GM12891 (cell line): Measurements from ENCODE around the gene RPUSD2.

ENCODE experiments used
- DNase-seq: peaks from one replicate; pipeline ENCODE4 v3.0.0; 2011; ENCODE audit warnings: low spot score; ENCODE audit not compliant: insufficient read length
- FAIRE-seq: peaks from 2 replicates; lab custom pipeline; 2011; peaks lifted over from hg19 to GRCh38; lab: Jason Lieb, UNC
- PAX5 ChIP-seq: IDR thresholded peaks from 2 replicates; pipeline ENCODE4 v1.6.1; 2011; ENCODE audit warnings: low read length, moderate library complexity, mild to moderate bottlenecking; ENCODE audit not compliant: insufficient read depth, severe bottlenecking
- POLR2A ChIP-seq: IDR thresholded peaks from 2 replicates; pipeline ENCODE4 v1.6.1; 2011; ENCODE audit warnings: low read depth, low read length, control low read depth
- POLR2AphosphoS5 ChIP-seq: IDR thresholded peaks from 2 replicates; pipeline ENCODE4 v1.6.1; 2011; ENCODE audit warnings: low read depth, low read length, control low read depth
- POU2F2 ChIP-seq: IDR thresholded peaks from 2 replicates; pipeline ENCODE4 v1.6.1; 2011; ENCODE audit warnings: low read depth, mild to moderate bottlenecking, control low read depth, low read length, moderate library complexity
- SPI1 ChIP-seq: IDR thresholded peaks from 2 replicates; pipeline ENCODE4 v1.6.1; 2011; ENCODE audit warnings: low read depth, low read length, control low read depth
- TAF1 ChIP-seq: IDR thresholded peaks from 2 replicates; pipeline ENCODE4 v1.6.1; 2011; ENCODE audit warnings: low read depth, low read length, control low read depth

Gene RPUSD2

DNA sequence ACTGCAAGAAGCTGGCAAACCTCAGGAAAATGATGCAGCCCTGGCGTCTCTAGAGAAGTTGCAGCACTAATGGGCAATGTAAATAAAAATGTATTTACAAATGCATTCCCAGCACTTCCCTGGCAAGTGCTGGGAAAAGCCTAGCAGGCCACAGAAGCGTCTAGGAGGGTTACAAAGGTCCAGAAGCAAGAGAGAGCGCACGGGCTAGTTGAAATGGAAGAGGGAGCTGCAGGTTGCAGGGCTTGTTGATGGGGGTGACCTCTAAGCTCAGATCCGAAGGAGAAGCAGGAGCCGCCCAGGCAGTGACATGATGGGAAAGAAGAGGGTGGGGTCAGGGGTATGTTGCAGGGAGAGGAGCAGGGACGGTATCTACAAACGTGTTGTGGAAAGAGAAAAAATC is 22.3 kb downstream of the RPUSD2 start:
- no peak for TF ChIP-seq TAF1
- TF ChIP-seq PAX5, result no peak
- no peak for TF ChIP-seq POLR2A
- no peak for TF ChIP-seq POU2F2
- no peak for TF ChIP-seq POLR2AphosphoS5
- TF ChIP-seq SPI1, result no peak
- FAIRE-seq (no peak), DNase-seq (no peak)

DNA sequence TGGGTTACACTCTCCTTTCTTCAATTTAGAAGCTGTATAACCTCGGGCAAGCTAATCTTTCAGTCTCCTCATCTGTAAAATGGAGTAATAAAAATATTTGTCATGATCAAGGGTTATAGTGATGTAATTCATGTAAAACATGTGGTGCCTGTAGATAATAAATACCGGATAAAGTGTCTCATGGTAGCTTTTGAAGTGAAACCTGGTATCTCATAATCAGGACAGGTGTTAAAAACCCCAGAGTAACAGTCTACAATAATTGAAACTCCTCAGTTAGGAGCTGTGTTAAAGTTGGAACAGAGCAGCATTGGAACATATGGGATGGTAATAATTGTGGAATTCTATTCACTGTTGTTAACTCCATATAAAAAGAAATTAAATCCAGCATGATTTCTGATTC is 24.1 kb downstream of the RPUSD2 start:
- DNase-seq (no peak), FAIRE-seq (no peak)
- TF ChIP-seq POLR2AphosphoS5, result no peak
- TF ChIP-seq POLR2A, result no peak
- TF ChIP-seq PAX5, result no peak
- TF ChIP-seq TAF1, result no peak
- TF ChIP-seq SPI1, result no peak
- no peak for TF ChIP-seq POU2F2

DNA sequence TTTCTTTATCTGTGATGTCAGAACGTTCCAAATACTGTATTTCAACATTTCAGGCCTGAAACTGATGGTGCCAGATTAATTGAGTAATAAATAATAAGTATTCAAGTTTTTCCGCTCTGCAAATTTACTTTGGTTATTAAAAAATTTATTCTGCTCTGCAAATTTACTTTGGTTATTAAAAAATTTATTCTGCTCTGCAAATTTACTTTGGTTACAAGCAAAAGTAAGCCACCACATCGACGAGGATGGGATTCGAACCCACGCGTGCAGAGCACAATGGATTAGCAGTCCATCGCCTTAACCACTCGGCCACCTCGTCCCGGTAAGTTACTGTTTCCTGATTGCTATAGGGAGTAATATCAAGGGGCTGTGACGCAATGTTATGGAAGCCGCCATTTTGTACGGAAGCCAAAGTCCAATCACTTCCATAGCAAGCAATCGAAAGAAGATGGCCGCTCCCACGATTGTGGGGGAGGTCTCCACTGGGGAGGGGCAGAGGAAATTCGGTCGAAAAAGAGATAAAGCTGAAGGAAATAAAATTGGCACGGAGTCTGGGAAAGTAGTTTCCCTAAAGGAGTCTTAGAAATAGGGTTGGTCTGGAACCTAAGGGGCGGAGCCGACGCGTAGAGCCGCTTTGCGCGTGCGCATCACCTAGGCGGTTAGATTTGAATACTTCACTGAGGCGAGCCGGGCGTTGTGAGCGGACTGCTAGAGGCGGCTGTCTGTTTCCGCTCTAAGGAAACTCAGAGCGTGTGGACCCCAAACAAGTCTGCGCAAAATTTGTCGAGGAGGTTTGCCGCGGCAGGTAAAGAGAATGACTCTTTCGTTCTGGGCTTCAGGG is 24.7 kb downstream of the RPUSD2 start, which contains the start of gene KNL1:
KNL1 (plus strand) TSS at position 662 of the 841 bp plus-strand sequence. CDS start 8,683 bp downstream, outside the sequence.
- TF ChIP-seq POLR2A (peak; percentile 42; the same call in 1 of the 2 replicates), SPI1 (no peak), PAX5 (no peak), POLR2AphosphoS5 (peak; percentile 29; the same call in 1 of the 2 replicates), POU2F2 (peak; percentile 54; the same call in 1 of the 2 replicates), TAF1 (peak; percentile 47; the same call in 1 of the 2 replicates)
- DNase-seq, result peak; percentile 59
- FAIRE-seq, result peak; percentile 94

DNA sequence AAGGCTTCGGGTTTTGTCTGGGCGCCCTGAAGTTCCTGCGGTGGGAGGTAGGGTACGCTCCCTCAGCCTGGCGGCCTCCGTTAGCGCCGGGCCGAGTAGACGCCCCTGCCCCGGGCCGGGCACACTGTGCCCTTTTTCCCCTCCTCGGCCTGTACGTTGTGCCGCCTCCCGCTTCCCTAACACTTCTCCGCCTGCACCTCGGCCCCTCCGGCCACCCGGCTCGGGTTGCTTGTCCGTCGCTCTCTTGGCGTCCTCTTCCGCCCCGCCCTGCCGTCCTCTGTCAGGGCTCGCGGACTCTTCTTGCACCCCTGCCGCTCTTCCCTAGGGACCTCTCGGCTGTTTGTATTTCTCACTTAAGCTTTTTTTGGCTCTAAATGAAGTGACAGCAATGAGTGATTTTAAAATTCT is 25.3 kb downstream of the RPUSD2 start:
- no peak for TF ChIP-seq SPI1
- TF ChIP-seq PAX5, result no peak
- no peak for TF ChIP-seq POLR2AphosphoS5
- TF ChIP-seq POU2F2, result no peak
- DNase-seq (peak; percentile 35), FAIRE-seq (no peak)

DNA sequence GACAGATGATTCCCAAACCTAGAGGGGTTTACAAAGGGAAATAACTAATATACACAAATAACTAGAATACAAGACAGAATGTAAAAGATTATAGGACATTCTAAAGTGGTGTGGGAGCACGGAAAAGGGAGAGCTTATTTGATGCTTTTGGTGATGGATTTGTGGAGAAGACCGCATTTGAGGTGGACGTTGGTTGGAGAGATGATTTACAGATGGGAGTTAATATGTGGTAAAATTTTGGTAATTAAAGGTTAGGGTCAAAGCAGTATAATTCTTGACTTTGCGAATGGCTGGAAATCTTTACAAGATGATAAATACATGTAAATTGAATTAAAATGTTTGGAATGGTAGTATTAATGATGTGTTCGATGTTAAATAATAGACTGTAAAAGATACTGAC is 26.1 kb downstream of the RPUSD2 start:
- FAIRE-seq, result no peak
- no peak for DNase-seq
- TF ChIP-seq PAX5 (no peak), SPI1 (no peak), POLR2A (no peak), POU2F2 (no peak), POLR2AphosphoS5 (no peak)

DNA sequence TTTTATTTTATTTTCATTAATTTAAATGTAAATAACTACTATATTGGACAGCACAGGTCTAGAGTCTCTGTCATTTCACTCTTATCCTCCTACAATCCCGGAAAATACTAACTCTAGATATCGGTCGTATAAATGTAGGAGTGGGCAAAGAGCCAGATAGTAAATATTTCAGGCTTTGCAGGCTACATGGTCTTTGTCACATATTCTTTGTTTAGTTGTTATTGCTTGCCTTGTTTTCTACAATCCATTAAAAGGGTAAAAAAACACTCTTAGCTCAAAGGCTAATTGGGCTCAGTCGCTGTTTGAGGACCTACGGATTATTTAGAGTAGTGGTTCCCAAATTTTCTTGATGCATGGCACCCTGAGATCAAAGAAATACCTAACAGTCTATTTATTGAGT is 26.7 kb downstream of the RPUSD2 start:
- FAIRE-seq (no peak), DNase-seq (no peak)
- TF ChIP-seq SPI1 (no peak), TAF1 (no peak), POU2F2 (no peak), PAX5 (no peak), POLR2A (no peak)

DNA sequence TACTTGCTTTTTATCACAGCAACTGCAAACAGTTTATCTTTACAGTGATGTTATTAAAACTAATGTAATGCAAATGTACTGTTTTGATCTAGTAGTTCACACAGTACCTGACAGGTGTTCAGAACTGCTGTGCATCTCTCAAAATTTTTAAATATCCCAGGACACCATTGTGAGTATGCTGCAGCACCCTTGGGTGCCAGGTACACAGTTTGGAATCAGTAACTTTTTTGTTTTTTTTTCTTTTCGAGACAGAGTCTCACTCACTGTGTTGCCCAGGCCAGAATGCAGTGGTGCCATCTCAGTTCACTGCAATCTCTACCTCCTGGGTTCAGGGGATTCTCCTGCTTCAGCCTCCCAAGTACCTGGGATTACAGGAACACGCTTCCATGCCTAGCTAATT is 27.9 kb downstream of the RPUSD2 start:
- FAIRE-seq (no peak), DNase-seq (no peak)
- TF ChIP-seq POLR2AphosphoS5 (no peak), POU2F2 (no peak), SPI1 (no peak)

DNA sequence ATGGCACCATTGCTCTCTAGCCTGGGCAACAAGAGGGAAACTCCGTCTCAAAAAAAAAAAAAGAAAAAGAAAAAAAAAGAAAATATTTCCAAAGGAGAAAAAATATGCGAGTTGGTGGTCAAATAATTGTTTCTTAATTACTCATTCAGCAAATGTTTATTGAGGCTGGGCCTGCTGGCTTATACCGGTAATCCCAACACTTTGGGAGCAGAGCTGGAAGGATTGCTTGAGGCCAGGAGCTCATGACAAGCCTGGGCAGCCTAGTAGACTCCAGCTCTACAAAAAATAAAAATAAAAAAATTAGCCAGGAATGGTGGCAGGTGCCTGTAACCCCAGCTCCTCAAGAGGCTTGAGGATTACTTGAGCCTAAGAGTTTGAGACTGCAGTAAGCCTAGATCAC is 29.0 kb downstream of the RPUSD2 start:
- no peak for DNase-seq
- FAIRE-seq, result no peak
- no peak for TF ChIP-seq POLR2A
- no peak for TF ChIP-seq POLR2AphosphoS5
- no peak for TF ChIP-seq SPI1
- TF ChIP-seq TAF1, result no peak
- TF ChIP-seq POU2F2, result no peak
- TF ChIP-seq PAX5, result no peak

DNA sequence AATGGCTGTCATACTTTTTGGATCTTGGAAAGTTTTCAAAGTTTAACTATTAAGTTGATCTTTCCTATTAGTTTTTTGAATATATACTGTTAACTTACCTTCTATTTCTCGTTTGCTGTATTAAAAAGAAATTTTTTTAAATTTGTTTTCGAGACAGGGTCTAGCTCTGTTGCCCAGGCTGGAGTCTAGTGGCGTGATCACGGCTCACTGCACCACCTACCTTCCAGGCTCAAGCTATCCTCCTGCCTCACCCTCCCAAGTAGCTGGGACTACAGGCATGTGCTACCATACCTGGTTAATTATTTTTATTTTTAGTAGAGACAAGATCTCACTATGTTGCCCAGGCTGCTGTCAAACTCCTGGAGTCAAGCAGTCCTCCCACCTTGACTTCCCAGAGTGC is 29.6 kb downstream of the RPUSD2 start:
- FAIRE-seq, result no peak
- TF ChIP-seq POLR2AphosphoS5, result no peak
- no peak for TF ChIP-seq POLR2A
- TF ChIP-seq TAF1, result no peak
- TF ChIP-seq PAX5, result no peak
- no peak for TF ChIP-seq SPI1
- TF ChIP-seq POU2F2, result no peak
- no peak for DNase-seq

DNA sequence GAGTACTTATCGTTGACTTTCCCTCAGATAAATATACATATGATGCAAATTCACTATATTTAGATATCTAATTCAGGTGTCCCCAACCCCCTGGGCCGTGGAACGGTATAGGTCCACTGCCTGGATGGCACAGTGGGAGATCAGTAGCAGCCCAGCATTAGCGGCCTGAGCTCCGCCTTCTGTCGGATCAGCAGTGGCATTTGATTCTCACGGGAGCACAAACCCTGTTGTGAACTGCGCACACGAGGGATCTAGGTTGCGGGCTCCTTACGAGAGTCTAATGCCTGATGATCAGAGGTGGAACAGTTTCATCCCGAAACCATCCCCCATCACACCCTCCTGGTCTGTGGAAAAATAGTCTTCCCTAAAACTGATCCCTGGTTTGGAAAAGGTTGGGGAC is 31.9 kb downstream of the RPUSD2 start:
- no peak for FAIRE-seq
- DNase-seq, result no peak
- TF ChIP-seq TAF1 (no peak), PAX5 (no peak), SPI1 (no peak), POLR2AphosphoS5 (no peak), POU2F2 (no peak)
